ENCODE data around the gene FBXO2. TPM values are rescaled to one million over a fixed set of nuclear protein-coding genes. Genes with fewer than 3 reads are reported as not detected.

Gene FBXO2
- total and polyA plus RNA-seq, 2 donors (not counting 1 experiment from before 2014, with no cell fraction given) = 0.87 to 2.6 TPM

GRCh38 chr1:11671205-11671543, 16.9 kb upstream of the FBXO2 start:
- Histone ChIP-seq H3K4me1 (ENCODE audit: control insufficient read depth, extremely low read depth, insufficient read depth, low read length) (no peaks in the 10 kb centered on the region), H3K9ac (ENCODE audit: insufficient read depth, low read length) (no peak overlapping the region), H3K36me3 (ENCODE audit: control insufficient read depth, insufficient read depth, low read length) (peaks cover 17% of the 10 kb centered on the region), H2AFZ (ENCODE audit: low read length) (no peak overlapping the region), H3K27me3 (ENCODE audit: control insufficient read depth, insufficient read depth, low read length) (no peaks in the 10 kb centered on the region), H3K9me3 (ENCODE audit: control insufficient read depth, insufficient read depth, low read depth, low read length) (no peaks in the 10 kb centered on the region), H3K4me3 (replicated peaks in 1 of 4; ENCODE audit: control extremely low read depth in 1 of 4, insufficient read depth in 1 of 4, low read depth in 3 of 4, low read length in 4 of 4) (no peak overlapping the region), H3K27ac (ENCODE audit: insufficient read depth, low read length) (no peak overlapping the region), H3K4me2 (ENCODE audit: extremely low read depth, insufficient read depth, low read length) (no peak overlapping the region), H4K20me1 (ENCODE audit: control insufficient read depth, extremely low read depth, insufficient read depth, low read length) (no peaks in the 10 kb centered on the region), H3K79me2 (ENCODE audit: control insufficient read depth, insufficient read depth, low read length) (no peaks in the 10 kb centered on the region)
- DNase-seq (ENCODE audit: low read depth in 2 of 2) = no peak
- no peak for TF ChIP-seq EZH2 (IDR thresholded peaks at IDR 0.05; ENCODE audit: low read length, missing control alignments)
- no peak for TF ChIP-seq CTCF (conservative IDR thresholded peaks at IDR 0.05 in 1 of 2, IDR thresholded peaks at IDR 0.05 in 1 of 2; ENCODE audit: low read depth in 1 of 2, low read length in 2 of 2)

- TF ChIP-seq EZH2 (IDR thresholded peaks at IDR 0.05; ENCODE audit: low read length, missing control alignments) = no peak
- no peak for TF ChIP-seq CTCF (conservative IDR thresholded peaks at IDR 0.05 in 1 of 2, IDR thresholded peaks at IDR 0.05 in 1 of 2; ENCODE audit: low read depth in 1 of 2, low read length in 2 of 2)
- no peak overlapping the region for H2AFZ ChIP-seq (ENCODE audit: low read length)
- no peak for DNase-seq (ENCODE audit: low read depth in 2 of 2)
Measured at GRCh38 chr1:11670747-11671146, 16.5 kb upstream of the FBXO2 start.

GRCh38 chr1:11668516-11668915, 14.3 kb upstream of the FBXO2 start:
- Histone ChIP-seq H3K4me1 (ENCODE audit: control insufficient read depth, extremely low read depth, insufficient read depth, low read length) (no peaks in the 10 kb centered on the region), H2AFZ (ENCODE audit: low read length) (no peak overlapping the region), H3K27me3 (ENCODE audit: control insufficient read depth, insufficient read depth, low read length) (no peaks in the 10 kb centered on the region), H4K20me1 (ENCODE audit: control insufficient read depth, extremely low read depth, insufficient read depth, low read length) (no peaks in the 10 kb centered on the region), H3K36me3 (ENCODE audit: control insufficient read depth, insufficient read depth, low read length) (peaks cover 3% of the 10 kb centered on the region), H3K27ac (ENCODE audit: insufficient read depth, low read length) (no peak overlapping the region), H3K4me3 (replicated peaks in 1 of 4; ENCODE audit: control extremely low read depth in 1 of 4, insufficient read depth in 1 of 4, low read depth in 3 of 4, low read length in 4 of 4) (no peak overlapping the region), H3K79me2 (ENCODE audit: control insufficient read depth, insufficient read depth, low read length) (no peaks in the 10 kb centered on the region), H3K4me2 (ENCODE audit: extremely low read depth, insufficient read depth, low read length) (no peak overlapping the region), H3K9me3 (ENCODE audit: control insufficient read depth, insufficient read depth, low read depth, low read length) (no peaks in the 10 kb centered on the region), H3K9ac (ENCODE audit: insufficient read depth, low read length) (no peak overlapping the region)
- TF ChIP-seq EZH2 (IDR thresholded peaks at IDR 0.05; ENCODE audit: low read length, missing control alignments) (no peak), CTCF (conservative IDR thresholded peaks at IDR 0.05 in 1 of 2, IDR thresholded peaks at IDR 0.05 in 1 of 2; ENCODE audit: low read depth in 1 of 2, low read length in 2 of 2) (no peak)
- no peak for DNase-seq (ENCODE audit: low read depth in 2 of 2)

More at GRCh38 chr1:11670747-11671146, 16.5 kb upstream of the FBXO2 start:
- no peaks in the 10 kb centered on the region for H3K27me3 ChIP-seq (ENCODE audit: control insufficient read depth, insufficient read depth, low read length)
- no peaks in the 10 kb centered on the region for H3K9me3 ChIP-seq (ENCODE audit: control insufficient read depth, insufficient read depth, low read depth, low read length)
- H3K27ac ChIP-seq (ENCODE audit: insufficient read depth, low read length) = no peak overlapping the region
- no peak overlapping the region for H3K4me3 ChIP-seq (replicated peaks in 1 of 4; ENCODE audit: control extremely low read depth in 1 of 4, insufficient read depth in 1 of 4, low read depth in 3 of 4, low read length in 4 of 4)
- no peaks in the 10 kb centered on the region for H3K79me2 ChIP-seq (ENCODE audit: control insufficient read depth, insufficient read depth, low read length)
- no peaks in the 10 kb centered on the region for H3K4me1 ChIP-seq (ENCODE audit: control insufficient read depth, extremely low read depth, insufficient read depth, low read length)
- peaks cover 14% of the 10 kb centered on the region for H3K36me3 ChIP-seq (ENCODE audit: control insufficient read depth, insufficient read depth, low read length)
- no peak overlapping the region for H3K4me2 ChIP-seq (ENCODE audit: extremely low read depth, insufficient read depth, low read length)
- no peaks in the 10 kb centered on the region for H4K20me1 ChIP-seq (ENCODE audit: control insufficient read depth, extremely low read depth, insufficient read depth, low read length)
- H3K9ac ChIP-seq (ENCODE audit: insufficient read depth, low read length) = no peak overlapping the region

Measured in fibroblast of lung (primary cell).